NOMO-1 treated with DMSO at 0.1 percent for 48 hours (cell line): Measurements from ENCODE around the gene ANGPTL2.
"Not testable (repeated sequence)": the region's sequence is repeated elsewhere in the genome, so short reads cannot be mapped to it uniquely, and the experiment has no call there.

Source experiments
- DNase-seq: peaks from one replicate; lab custom pipeline; 2025; ENCODE audit not compliant: unreplicated experiment; lab: John Stamatoyannopoulos, UW

The ANGPTL2 gene

DNA sequence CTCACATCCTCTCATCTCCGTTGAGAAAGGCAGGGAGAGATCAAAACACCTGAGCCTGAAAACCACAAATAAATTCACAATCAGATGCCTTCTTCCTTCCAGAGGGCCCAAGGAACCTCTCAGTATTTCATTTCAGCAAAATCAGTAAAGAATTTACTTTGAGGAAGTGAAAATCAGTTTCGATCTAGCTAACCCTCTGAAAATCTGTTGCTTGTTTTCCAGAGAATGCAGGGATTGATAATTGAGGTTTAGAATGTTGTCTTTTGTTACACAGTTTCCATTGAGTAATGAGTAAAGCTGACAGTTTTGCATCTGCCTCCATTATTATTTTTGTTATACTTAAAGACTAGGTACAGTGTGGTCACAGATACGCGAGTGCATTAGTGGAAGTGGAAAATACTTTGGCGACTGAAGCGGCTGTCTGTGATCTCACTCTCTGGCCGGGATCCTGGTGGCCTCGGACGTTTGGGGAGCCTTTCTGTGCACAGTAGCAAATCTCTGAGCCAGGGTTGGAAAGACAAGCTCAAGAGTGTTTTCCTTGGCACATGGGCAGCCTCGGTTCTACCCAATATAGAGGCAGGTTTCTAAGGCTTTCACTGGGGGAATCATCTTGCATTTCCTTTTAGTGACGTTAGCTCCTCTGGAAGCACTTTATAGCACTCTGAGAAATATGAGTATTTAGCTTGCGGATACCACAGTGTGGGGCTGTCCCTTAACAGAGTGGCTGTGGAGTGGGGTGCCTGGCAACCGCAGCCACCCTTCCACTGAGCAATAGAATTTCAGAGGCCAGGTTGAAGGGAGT is 32.2 kb upstream of the ANGPTL2 start:
- DNase-seq: peak; percentile 77

GRCh38 chr9:127154003-127154389 is 31.6 kb upstream of the ANGPTL2 start:
- no peak for DNase-seq

- peak; percentile 30 for DNase-seq
Measured at GRCh38 chr9:127153501-127153900, 31.1 kb upstream of the ANGPTL2 start.

DNA sequence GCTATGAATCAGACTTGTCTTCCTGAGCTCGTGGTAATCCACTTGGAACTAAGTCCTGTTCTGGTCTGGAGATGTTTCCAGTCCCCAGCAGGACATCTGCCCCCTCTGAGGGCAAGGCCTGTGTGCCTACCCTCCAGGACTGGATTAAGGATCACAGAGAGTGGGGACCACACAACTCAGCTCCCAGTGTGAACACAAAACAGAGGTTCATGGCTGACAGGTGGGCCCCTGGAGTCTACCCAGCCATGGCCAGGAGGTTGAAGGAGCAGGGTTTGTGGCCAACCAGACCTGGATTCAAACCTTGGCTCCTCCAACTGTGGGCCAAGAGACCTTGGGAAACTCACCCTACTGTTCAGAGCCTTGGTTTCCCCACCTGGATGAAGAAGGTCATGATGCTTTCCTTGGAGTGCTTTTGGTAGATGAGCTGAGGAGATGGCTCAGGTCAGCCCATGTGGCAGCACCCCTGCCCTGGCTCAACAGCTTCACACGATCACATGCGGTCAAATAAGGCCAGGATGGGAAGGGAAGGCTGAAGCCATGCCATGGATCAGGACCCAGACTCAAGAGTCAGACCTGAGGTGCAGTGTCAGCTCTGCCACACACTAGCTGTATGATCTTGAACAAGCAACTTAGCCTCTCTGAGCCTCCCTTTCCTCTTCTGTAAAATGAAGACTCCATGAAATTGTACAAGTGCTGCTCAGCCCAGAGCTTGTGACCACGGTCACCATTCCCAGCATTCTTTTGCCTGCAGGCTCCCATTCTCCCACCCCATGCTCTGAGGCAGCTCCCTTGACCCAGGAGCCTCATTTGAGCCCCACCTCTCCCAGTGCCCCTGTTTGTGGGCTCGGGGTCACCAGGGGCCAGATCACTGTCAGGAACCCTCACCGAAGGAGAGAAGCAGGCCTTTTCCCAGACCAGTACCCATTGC is 27.3 kb upstream of the ANGPTL2 start:
- DNase-seq: no peak

DNA sequence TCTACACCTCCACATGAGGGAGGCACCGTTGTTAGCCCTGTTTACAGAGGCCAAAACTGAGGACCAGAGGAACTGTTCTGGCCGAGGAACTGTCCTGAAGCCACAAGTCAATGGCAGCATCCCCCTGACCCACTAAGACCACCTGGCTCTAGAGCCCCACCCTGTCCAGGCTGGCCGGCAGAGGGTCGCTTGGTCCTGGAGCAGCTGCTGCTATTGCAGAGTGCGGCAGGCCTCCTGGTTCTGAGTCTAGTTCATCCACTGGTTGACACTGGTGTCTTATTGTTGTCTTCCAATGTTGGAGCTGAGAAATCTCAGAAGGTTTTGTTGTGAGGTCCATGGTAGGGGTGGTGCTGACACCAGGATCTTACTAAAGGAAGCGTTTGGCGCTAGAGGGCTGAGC is 26.6 kb upstream of the ANGPTL2 start:
- no peak for DNase-seq

- DNase-seq: no peak
Measured at GRCh38 chr9:127148014-127148413, 25.6 kb upstream of the ANGPTL2 start.

GRCh38 chr9:127147251-127147650 is 24.8 kb upstream of the ANGPTL2 start:
- DNase-seq: no peak

DNA sequence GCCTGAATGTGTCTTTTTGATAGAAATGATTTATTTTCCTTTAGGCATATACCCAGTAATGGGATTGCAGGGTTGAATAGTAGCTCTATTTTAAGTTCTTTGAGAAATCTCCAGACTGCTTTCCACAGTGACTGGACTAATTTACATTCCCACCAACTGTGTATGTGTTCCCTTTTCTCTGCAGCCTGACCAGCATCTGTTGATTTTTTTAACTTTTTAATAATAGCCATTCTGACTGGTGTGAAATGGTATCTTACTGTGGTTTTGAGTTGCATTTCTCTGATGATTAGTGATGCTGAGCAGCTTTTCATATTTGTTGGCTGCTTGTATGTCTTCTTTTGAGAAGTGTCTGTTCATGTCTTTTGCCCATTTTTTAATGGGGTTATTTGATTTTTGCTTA is 24.4 kb upstream of the ANGPTL2 start:
- DNase-seq: not testable (repeated sequence)

DNA sequence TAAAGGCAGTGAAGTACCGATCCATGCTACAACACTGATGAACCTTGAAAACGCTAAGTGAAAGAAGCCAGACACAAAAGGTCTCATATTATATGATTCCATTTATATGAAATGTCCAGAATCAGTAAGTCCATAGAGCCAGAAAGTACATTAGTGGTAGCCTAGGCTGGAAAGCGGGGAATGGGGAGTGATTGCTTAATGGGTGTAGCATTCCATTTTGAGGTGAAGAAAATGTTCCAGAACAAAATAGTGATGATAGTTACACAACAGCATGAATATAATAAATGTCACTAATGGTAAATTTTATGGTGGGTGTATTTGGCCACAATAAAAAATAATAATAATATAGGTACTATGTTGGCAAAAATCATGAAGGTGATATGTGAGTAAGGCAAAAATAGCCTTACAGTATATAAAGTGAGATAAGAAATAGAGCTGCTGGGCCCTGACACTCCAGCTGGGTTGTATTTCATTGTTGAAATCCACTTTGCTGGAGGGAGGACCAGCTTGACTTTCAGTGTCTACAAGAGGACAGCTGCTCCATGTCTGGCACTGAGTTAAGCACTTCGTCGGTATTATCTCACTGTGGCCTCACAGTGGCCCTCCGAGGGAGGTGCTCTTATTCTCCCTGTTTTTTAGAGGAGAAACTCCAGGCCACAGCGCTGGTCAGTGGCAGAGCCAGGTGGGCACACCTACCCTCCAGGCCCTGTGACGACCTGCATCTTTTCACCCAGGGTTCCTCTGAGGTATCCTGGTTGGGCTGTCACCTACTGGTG is 22.4 kb upstream of the ANGPTL2 start:
- DNase-seq: no peak

- no peak for DNase-seq
Measured at GRCh38 chr9:127143920-127144465, 21.6 kb upstream of the ANGPTL2 start.

- no peak for DNase-seq
Measured at GRCh38 chr9:127142931-127143464, 20.6 kb upstream of the ANGPTL2 start.

DNA sequence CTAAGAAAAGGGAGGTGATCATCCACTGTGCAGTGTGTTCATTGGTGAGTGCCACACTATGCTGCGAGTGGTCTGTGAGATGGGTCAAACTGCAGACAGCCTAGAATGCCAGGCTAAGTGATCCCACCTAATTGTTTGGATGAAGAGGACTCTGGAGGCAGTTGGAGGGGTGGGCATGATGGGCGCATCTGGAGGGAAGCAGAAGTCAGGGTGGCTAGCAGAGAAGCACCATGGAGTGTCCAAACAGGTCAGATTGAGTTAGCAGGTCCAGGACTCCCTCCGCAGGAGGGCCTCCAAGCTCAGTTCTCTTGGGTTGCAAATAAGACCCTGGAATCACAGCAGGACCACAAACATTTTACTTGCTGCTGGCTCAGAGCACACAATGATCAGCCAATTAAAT is 19.9 kb upstream of the ANGPTL2 start:
- DNase-seq: no peak

DNA sequence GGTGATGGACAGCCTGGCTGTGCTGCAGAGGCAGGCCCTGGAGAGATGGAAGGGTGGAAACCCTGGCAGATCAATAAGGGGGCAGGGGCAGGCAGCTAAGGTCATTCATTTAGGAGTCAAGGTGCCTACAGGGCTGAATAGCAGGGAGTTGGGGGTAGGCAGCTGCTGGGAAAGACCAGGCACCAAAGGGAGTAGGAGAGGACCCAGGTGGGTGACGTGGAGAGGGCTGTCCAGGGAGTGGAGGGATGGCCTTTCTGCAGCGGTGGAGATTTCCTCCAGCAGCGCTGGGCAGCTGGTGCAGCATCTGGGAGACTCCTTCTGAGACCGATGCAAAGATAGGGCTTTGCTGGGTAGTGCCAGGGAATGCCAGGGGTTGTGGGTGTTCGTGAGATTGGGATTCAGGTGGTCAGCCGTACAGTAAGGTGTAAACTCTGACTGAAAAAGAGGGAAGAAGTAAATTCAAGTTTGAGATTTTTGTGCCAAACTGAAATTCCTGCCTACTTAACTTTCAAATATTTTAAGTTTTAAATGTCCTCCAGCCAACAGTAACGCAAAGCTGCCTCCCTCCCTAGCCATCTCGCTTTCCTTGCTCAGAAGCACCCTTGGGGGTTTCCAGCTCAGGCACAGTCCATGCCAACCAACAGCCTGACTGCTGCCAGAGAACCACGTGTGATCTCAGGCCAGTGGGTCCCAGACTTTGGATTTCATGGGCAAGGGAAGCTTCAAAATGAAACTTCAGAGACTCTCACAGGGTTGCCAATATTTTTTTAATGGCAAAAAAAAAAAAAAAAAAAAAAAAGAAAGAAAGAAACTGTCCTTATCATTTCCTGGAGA is 18.6 kb upstream of the ANGPTL2 start:
- DNase-seq: no peak

- no peak for DNase-seq
Measured at GRCh38 chr9:127140181-127140580, 17.7 kb upstream of the ANGPTL2 start.

- DNase-seq: no peak
Measured at GRCh38 chr9:127139775-127140174, 17.3 kb upstream of the ANGPTL2 start.

GRCh38 chr9:127139071-127139731 is 16.8 kb upstream of the ANGPTL2 start:
- DNase-seq: no peak

DNA sequence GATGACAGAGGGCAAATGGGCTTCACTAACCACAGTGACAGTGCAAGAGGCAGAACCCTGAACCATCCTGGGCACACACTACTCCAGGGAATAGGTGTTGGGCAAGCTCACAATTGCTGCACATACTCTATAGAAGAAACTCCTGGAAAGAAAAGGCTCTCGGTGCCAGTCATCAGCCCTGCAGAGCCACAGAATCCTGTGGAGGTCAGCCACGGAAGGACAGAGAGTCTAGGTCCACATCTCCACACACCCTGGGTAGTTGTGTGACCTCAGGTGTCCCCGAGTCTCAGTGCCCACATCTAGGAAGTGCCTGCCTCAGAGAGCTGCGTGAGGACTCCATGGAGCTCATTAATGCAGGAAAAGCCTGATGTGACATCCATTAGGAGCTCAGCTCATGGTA is 16.0 kb upstream of the ANGPTL2 start:
- no peak for DNase-seq

DNA sequence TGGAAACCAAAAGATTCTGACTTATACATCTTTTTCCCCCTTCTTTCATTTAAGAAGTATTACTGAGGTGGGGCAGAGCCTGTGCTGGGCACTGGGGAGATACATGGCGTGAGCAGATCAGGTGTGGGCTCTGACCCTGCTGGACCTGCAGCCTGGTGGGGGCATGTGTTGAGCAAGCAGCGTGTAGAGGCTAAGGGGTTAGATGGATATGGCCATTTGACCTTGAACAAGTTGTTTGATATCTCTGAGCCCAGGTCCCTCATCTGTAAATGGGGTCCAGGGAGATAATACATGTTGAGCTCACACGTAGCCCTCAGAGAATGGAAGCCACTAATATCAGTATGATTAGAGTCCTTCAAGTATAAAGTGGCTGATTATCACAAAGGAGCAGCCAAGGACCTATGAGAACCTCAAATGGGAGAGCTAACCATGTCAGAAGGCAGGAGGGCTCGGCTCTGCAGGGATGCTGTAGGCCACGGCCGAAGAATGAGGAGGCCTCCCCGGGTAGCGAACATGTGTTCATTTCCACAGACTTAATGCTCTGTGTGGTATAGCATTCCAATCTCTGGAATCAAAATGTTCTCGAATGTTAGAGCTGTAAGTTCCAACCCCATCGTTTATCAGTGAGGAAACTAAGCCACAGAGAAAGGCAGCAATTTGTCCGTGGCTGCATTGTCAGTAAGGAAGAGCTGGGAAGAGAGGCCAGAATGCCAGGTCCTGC is 15.4 kb upstream of the ANGPTL2 start:
- DNase-seq: no peak
